GM21515 (cell line): Measurements from ENCODE around the gene APEX2.
"Not testable (repeated sequence)": the region's sequence is repeated elsewhere in the genome, so short reads cannot be mapped to it uniquely, and the experiment has no call there.

Source experiments
- ATAC-seq: cut with Tn5 transposase; IDR thresholded peaks from one replicate; pipeline ENCODE4 v1.9.1; 2021; ENCODE audit not compliant: unreplicated experiment

Gene APEX2

GRCh38 chrX:54999717-55000598 lies at the start of gene APEX2:
TSS of gene APEX2 (plus strand) at chrX:55000363. CDS start at chrX:55000423, 60 bp downstream.
- ATAC-seq, result peak; percentile 95

- no peak for ATAC-seq
Measured at GRCh38 chrX:54950730-54951375, 49.3 kb upstream of the APEX2 start.

DNA sequence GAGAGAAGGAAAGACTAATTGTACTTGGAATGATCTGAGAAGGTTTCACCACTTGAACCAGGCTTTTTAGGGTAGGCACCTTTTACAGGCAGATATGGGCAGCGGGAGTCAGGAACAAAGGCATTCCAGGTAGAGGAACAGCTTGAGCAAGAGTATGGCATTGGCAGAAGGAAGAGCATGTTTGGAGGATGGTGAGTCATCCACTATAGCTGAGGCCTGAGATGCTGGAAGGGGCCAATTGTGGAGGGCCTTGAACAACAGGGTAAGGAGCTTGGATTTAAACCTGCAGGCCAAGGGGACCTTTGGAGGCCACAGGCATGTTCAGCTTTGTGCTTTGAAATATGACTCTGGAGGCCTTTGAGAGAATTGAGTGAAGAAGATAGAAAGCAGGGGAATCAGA lies 38.4 kb upstream of the APEX2 start:
- no peak for ATAC-seq

DNA sequence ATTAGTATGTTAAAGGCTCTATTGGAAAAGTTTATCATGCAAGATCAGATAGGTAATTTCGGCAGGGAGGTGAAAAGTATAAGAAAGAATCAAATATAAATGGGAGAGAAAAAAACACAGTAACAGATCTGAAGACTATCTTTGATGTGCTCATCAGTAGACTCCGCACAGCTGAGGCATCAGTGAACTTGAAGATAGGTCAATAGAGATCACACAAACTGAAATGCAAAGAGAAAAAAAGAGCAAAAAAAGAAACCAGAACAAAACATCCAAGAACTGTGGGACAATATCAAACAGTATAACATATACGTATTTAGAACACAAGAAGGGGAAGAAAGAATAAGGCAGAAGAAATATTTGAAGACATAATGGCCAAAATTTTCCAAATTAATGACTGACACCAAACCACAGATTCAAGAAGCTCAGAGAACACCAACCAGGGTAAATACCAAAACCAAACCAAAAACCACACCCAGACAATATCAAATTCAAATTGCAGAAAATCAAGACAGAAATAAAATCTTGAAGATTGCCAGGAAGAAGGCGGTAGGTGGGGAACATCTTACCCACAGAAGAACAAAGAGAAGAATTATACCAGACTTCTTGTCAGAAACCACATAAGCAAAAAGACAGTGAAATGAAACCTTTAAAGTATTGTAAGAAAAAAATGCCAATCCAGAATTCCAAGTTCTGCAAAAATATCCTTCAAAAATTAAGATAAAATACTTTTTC lies 35.2 kb upstream of the APEX2 start:
- no peak for ATAC-seq

GRCh38 chrX:54977387-54977786 lies 22.8 kb upstream of the APEX2 start:
- no peak for ATAC-seq

- ATAC-seq, result no peak
Measured at GRCh38 chrX:54978448-54978847, 21.7 kb upstream of the APEX2 start.

- no peak for ATAC-seq
Measured at GRCh38 chrX:54979432-54979831, 20.7 kb upstream of the APEX2 start.

GRCh38 chrX:54980334-54980733 lies 19.8 kb upstream of the APEX2 start:
- ATAC-seq, result no peak

DNA sequence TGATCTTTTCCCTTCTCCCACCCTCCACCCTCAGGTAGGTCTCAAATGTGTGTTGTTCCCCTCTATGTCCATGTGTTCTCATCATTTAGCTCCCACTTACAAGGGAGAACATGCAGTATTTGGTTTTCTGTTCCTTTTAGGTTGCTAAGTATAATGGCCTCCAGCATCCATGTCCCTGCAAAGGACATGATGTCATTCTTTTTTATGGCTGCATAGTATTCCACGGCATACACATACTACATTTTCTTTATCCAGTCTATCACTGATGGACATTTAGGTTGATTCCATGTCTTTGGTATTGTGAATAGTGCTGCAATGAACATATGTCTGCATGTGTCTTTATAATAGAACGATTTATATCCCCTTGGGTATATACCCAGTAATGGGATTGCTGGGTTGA lies 16.9 kb upstream of the APEX2 start:
- not testable (repeated sequence) for ATAC-seq

DNA sequence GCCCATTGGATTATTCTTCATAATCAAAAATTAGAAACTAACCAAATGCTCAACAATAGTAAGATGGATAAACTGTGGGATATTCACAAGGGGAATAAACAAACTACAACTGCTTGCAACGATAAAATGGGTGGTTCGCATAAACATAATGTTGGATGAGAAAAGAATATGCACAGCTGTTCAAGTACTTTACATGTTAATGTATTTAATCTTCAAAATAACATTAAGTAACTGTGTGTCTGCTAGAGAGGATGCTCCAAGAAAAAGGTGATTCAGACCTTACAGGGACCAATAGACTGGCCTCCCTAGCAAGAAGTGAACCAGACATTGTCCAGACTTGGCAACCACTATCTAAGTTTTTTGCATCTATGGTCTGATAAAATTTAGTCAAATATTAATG lies 8.5 kb upstream of the APEX2 start:
- no peak for ATAC-seq

DNA sequence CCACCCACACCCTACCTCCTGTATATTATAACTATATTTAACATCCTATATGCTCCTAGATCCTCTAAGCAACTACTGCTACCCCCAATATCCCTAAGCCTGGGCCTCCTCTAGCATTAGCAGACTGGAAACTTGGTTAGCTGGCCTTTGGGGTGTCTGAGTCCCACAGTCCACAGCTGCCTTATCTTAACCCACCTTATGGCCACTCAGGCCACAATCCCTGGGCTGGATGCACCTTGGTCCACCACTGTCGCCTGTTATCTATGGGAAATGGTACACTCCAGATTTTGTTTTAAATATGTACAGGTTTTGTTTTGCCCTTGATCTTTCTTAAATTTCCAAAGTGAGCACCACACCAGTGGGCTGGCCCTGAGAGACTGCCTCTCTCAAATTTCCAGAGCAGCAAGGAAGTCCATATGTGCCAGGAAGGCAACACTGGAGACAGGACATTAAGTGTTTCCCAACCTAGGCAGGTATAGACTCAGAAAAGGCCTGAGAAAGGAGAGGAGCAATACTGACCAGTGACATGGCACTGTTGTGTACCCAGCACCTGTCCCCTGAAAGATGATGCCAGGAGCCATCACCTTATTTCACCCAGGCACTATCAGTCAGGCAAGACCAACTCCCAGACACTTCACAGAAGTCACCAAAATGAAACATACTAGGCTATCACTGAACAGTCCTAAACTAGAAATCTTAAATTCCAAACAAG lies 7.1 kb upstream of the APEX2 start:
- no peak for ATAC-seq

DNA sequence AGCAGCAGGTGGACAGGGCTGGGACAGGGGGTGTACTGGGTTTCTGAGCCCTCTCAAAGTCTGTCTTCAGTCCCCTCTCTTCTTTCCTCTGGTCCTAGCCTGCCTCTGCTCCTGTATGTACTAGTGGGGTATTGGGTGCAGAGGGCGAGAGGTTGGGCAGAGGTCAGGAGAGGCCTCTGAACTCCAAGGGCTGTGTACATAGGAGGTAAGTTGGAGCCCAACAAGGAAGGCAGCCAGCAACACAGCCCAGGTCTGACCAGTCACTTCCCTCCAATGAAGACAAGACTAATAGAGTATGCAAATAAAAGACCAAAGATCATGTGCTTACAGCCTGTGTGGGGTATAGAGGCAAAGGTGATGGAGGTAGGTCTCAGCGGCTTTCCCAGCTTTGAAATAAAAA lies 6.1 kb upstream of the APEX2 start, which contains the start of gene PFKFB1:
TSS of gene PFKFB1 (minus strand) at position 90 of the 400 bp plus-strand sequence. CDS start 181 bp downstream, outside the sequence.
- ATAC-seq, result no peak

GRCh38 chrX:54994668-54995351 lies 5.4 kb upstream of the APEX2 start:
- ATAC-seq, result no peak

- no peak for ATAC-seq
Measured at GRCh38 chrX:54995621-54996020, 4.5 kb upstream of the APEX2 start.

GRCh38 chrX:55004231-55004630 lies 4.1 kb downstream of the APEX2 start:
- ATAC-seq, result no peak

DNA sequence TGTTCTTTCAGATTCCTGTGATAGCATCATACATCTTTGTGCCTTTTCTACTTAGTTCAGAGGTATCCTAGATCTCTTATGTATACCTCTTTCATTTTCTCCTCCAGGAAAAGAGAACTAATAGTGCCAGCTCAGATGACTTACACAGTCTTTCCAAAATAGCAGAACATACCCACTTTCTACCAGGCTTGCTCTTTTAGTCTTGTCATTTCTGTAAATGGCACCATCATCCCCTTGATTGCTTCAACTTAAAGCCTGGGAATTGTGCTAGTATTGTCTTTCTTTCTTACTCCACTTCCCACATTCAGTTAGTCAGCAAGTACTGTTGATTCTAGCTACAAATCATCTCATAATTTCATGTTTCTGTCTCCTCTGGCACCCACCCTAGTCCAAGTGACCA lies 5.1 kb downstream of the APEX2 start:
- ATAC-seq, result no peak

GRCh38 chrX:55006827-55007621 lies 6.9 kb downstream of the APEX2 start:
- ATAC-seq, result no peak

DNA sequence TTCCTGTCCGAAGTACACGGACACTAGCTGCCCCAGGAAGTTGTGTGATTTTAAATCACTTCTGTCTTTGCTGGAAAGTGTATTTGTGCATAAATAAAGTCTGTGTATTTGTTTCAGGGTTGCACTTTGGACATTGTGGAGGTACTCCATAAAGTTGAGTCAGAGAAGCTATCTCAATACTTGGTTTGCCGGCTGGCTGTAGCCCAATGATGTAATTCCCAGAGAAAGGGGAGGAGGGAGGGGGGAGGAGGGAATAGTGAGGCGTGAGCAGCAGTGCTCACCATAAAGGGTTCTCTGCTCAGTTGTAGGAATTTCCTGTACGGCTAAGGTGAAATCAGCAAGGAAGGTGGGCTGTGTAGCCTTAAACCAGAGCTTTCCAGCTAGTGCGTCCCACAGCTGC lies 7.5 kb downstream of the APEX2 start:
- no peak for ATAC-seq

DNA sequence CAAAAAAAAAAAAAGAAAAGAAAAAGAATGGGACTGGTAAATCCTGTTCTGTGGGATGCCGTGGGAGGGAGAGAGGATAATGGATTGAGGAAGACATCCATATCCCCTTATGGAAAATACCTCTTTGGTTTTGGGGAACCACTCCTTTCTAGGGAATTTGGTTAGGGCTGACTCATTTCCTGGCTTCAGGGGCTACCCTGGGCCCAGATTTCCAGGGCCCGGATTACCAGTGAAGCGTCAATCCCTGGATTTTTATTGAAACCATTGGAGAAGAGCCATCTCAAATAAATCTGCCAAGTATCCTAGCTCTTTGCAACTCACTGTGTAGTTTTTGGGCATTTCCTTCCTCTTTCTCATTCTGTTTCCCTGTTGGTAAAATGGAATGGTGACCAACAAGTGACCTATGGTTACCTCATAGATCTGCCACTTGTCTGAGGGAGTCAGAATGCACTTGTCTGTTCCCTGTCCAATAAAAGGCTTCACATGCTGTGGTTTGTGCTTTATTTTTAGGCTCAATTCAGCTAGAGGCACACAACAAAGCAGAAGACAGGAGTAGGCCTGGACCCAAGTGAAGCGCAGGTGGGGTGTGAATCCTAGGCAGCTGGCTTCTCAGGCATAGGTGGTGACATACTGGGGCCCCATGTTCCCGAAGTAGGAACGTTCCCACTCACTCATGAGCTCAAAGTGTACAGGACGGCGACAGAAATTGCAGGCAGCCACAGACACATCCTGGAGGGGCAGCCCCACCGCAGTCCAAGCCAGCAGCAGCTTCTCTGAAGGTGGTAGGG lies 8.6 kb downstream of the APEX2 start:
- ATAC-seq, result no peak
